ENCODE measurements around the gene RGS7BP. TPM values are rescaled to one million over a fixed set of nuclear protein-coding genes. Genes with fewer than 3 reads are reported as not detected.

Gene RGS7BP
- total and polyA plus RNA-seq, 2 experiments from 2014 or later = 3.3 to 5.4 TPM

DNA sequence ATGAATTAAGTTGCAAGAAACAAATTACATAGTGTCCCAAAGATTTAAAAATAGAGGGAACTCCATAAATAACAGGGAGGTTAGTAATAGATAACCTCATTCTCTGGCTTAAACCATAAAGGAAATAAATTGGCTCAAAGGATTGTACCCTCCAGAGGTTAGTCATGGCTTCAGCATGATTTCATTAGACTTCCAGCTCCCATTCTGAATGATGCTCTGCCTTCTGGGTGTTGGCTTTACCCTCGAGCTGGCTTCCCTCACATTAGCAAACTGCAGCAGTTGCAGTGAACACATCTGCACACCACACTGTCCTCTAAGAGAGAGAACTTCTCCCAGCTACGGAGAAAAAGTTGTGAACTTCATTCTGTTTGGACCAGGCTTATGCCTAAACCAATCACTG is 70.4 kb downstream of the RGS7BP start:
- H3K4me2 ChIP-seq = no peak overlapping the region

More for the DNA sequence above, 70.4 kb downstream of the RGS7BP start:
- Histone ChIP-seq H3K9me2 (ENCODE audit: insufficient read depth) (peaks cover 3% of the 10 kb centered on the region; the same call in 1 of the 2 replicates), H3K4me3 (no peak overlapping the region), H3K79me2 (replicated peaks; ENCODE audit: insufficient read depth) (no peaks in the 10 kb centered on the region), H3F3A (replicated peaks; ENCODE audit: low read depth) (no peaks in the 10 kb centered on the region), H2AFZ (no peak overlapping the region), H3K36me3 (ENCODE audit: insufficient read depth) (no peaks in the 10 kb centered on the region), H3K27me3 (ENCODE audit: insufficient read depth) (no peaks in the 10 kb centered on the region), H4K20me1 (replicated peaks; ENCODE audit: insufficient read depth) (no peaks in the 10 kb centered on the region), H3K4me1 (ENCODE audit: insufficient read depth) (no peaks in the 10 kb centered on the region), H3K27ac (ENCODE audit: low read depth) (no peak overlapping the region)
- ATAC-seq (no peak), DNase-seq (ENCODE audit: low spot score) (no peak)
- H3K27me3 Mint-ChIP-seq (ENCODE audit: insufficient read depth, low read depth, poor library complexity) = peaks cover 2% of the 10 kb centered on the region
- no peaks in the 10 kb centered on the region for H3K9me3 Mint-ChIP-seq
- peaks cover 2% of the 10 kb centered on the region; the same call in 1 of the 3 replicates for H3K4me1 Mint-ChIP-seq
- no peak overlapping the region for H3K27ac Mint-ChIP-seq
- no peak overlapping the region for H3K4me3 Mint-ChIP-seq
- H3K36me3 Mint-ChIP-seq (ENCODE audit: low read depth) = no peaks in the 10 kb centered on the region; the same call in 2 of the 3 replicates
- TF ChIP-seq, protein P1, sequence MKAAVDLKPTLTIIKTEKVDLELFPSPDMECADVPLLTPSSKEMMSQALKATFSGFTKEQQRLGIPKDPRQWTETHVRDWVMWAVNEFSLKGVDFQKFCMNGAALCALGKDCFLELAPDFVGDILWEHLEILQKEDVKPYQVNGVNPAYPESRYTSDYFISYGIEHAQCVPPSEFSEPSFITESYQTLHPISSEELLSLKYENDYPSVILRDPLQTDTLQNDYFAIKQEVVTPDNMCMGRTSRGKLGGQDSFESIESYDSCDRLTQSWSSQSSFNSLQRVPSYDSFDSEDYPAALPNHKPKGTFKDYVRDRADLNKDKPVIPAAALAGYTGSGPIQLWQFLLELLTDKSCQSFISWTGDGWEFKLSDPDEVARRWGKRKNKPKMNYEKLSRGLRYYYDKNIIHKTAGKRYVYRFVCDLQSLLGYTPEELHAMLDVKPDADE (IDR thresholded peaks at IDR 0.05) = no peak
- no peak for TF ChIP-seq EZH2 (IDR thresholded peaks at IDR 0.05; ENCODE audit: low read depth, unreplicated experiment)
- no peak for TF ChIP-seq CREB1 (CRISPR knock-in tag; IDR thresholded peaks at IDR 0.05; ENCODE audit: low read depth)
- TF ChIP-seq EZH2phosphoT487 (IDR thresholded peaks at IDR 0.05; ENCODE audit: unreplicated experiment) = no peak
- TF ChIP-seq POLR2AphosphoS5 (IDR thresholded peaks at IDR 0.05; ENCODE audit: low read depth) = no peak
- TF ChIP-seq STAT1 (IDR thresholded peaks at IDR 0.05; ENCODE audit: unreplicated experiment) = no peak
- no peak for TF ChIP-seq NANOG (IDR thresholded peaks at IDR 0.05; ENCODE audit: borderline replicate concordance)
- TF ChIP-seq, protein P2, sequence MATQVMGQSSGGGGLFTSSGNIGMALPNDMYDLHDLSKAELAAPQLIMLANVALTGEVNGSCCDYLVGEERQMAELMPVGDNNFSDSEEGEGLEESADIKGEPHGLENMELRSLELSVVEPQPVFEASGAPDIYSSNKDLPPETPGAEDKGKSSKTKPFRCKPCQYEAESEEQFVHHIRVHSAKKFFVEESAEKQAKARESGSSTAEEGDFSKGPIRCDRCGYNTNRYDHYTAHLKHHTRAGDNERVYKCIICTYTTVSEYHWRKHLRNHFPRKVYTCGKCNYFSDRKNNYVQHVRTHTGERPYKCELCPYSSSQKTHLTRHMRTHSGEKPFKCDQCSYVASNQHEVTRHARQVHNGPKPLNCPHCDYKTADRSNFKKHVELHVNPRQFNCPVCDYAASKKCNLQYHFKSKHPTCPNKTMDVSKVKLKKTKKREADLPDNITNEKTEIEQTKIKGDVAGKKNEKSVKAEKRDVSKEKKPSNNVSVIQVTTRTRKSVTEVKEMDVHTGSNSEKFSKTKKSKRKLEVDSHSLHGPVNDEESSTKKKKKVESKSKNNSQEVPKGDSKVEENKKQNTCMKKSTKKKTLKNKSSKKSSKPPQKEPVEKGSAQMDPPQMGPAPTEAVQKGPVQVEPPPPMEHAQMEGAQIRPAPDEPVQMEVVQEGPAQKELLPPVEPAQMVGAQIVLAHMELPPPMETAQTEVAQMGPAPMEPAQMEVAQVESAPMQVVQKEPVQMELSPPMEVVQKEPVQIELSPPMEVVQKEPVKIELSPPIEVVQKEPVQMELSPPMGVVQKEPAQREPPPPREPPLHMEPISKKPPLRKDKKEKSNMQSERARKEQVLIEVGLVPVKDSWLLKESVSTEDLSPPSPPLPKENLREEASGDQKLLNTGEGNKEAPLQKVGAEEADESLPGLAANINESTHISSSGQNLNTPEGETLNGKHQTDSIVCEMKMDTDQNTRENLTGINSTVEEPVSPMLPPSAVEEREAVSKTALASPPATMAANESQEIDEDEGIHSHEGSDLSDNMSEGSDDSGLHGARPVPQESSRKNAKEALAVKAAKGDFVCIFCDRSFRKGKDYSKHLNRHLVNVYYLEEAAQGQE (IDR thresholded peaks at IDR 0.05; ENCODE audit: unreplicated experiment) = no peak
- TF ChIP-seq JUNB (IDR thresholded peaks at IDR 0.05; ENCODE audit: unreplicated experiment) = no peak
- TF ChIP-seq ZNF114 (CRISPR knock-in tag; IDR thresholded peaks at IDR 0.05) = no peak
- no peak for TF ChIP-seq ZNF331 (CRISPR knock-in tag; IDR thresholded peaks at IDR 0.05; ENCODE audit: low read depth)
- TF ChIP-seq, protein P3, sequence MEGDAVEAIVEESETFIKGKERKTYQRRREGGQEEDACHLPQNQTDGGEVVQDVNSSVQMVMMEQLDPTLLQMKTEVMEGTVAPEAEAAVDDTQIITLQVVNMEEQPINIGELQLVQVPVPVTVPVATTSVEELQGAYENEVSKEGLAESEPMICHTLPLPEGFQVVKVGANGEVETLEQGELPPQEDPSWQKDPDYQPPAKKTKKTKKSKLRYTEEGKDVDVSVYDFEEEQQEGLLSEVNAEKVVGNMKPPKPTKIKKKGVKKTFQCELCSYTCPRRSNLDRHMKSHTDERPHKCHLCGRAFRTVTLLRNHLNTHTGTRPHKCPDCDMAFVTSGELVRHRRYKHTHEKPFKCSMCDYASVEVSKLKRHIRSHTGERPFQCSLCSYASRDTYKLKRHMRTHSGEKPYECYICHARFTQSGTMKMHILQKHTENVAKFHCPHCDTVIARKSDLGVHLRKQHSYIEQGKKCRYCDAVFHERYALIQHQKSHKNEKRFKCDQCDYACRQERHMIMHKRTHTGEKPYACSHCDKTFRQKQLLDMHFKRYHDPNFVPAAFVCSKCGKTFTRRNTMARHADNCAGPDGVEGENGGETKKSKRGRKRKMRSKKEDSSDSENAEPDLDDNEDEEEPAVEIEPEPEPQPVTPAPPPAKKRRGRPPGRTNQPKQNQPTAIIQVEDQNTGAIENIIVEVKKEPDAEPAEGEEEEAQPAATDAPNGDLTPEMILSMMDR (conservative IDR thresholded peaks at IDR 0.05; ENCODE audit: low read depth in 2 of 2) = no peak
- TF ChIP-seq, protein P4, sequence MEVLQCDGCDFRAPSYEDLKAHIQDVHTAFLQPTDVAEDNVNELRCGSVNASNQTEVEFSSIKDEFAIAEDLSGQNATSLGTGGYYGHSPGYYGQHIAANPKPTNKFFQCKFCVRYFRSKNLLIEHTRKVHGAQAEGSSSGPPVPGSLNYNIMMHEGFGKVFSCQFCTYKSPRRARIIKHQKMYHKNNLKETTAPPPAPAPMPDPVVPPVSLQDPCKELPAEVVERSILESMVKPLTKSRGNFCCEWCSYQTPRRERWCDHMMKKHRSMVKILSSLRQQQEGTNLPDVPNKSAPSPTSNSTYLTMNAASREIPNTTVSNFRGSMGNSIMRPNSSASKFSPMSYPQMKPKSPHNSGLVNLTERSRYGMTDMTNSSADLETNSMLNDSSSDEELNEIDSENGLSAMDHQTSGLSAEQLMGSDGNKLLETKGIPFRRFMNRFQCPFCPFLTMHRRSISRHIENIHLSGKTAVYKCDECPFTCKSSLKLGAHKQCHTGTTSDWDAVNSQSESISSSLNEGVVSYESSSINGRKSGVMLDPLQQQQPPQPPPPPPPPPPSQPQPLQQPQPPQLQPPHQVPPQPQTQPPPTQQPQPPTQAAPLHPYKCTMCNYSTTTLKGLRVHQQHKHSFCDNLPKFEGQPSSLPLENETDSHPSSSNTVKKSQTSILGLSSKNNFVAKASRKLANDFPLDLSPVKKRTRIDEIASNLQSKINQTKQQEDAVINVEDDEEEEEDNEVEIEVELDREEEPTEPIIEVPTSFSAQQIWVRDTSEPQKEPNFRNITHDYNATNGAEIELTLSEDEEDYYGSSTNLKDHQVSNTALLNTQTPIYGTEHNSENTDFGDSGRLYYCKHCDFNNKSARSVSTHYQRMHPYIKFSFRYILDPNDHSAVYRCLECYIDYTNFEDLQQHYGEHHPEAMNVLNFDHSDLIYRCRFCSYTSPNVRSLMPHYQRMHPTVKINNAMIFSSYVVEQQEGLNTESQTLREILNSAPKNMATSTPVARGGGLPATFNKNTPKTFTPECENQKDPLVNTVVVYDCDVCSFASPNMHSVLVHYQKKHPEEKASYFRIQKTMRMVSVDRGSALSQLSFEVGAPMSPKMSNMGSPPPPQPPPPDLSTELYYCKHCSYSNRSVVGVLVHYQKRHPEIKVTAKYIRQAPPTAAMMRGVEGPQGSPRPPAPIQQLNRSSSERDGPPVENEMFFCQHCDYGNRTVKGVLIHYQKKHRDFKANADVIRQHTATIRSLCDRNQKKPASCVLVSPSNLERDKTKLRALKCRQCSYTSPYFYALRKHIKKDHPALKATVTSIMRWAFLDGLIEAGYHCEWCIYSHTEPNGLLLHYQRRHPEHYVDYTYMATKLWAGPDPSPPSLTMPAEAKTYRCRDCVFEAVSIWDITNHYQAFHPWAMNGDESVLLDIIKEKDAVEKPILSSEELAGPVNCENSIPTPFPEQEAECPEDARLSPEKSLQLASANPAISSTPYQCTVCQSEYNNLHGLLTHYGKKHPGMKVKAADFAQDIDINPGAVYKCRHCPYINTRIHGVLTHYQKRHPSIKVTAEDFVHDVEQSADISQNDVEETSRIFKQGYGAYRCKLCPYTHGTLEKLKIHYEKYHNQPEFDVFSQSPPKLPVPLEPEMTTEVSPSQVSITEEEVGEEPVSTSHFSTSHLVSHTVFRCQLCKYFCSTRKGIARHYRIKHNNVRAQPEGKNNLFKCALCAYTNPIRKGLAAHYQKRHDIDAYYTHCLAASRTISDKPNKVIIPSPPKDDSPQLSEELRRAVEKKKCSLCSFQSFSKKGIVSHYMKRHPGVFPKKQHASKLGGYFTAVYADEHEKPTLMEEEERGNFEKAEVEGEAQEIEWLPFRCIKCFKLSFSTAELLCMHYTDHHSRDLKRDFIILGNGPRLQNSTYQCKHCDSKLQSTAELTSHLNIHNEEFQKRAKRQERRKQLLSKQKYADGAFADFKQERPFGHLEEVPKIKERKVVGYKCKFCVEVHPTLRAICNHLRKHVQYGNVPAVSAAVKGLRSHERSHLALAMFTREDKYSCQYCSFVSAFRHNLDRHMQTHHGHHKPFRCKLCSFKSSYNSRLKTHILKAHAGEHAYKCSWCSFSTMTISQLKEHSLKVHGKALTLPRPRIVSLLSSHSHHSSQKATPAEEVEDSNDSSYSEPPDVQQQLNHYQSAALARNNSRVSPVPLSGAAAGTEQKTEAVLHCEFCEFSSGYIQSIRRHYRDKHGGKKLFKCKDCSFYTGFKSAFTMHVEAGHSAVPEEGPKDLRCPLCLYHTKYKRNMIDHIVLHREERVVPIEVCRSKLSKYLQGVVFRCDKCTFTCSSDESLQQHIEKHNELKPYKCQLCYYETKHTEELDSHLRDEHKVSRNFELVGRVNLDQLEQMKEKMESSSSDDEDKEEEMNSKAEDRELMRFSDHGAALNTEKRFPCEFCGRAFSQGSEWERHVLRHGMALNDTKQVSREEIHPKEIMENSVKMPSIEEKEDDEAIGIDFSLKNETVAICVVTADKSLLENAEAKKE (CRISPR knock-in tag; IDR thresholded peaks at IDR 0.05) = no peak

Data from GM23338 (cell line).